H9 (cell line): Measurements from ENCODE around the gene ZCWPW1. TPM values are rescaled to one million over a fixed set of nuclear protein-coding genes. Genes with fewer than 3 reads are reported as not detected.

Source experiments
- DNase-seq: peaks from one replicate; pipeline ENCODE4 v3.0.0-alpha.2; 2017
- H2AFZ ChIP-seq: one replicate; pipeline ENCODE4 v1.6.1; 2013; ENCODE audit warnings: mild to moderate bottlenecking, low read length, control low read depth, moderate library complexity
- H2AK5ac ChIP-seq: 2 replicates; pipeline ENCODE4 v1.6.1; 2013; ENCODE audit warnings: low read length, control low read depth, mixed read lengths; ENCODE audit not compliant: insufficient read length
- H2BK120ac ChIP-seq: one replicate; pipeline ENCODE4 v1.6.1; 2013; ENCODE audit warnings: low read depth, mild to moderate bottlenecking, low read length, control low read depth, inconsistent platforms; ENCODE audit not compliant: poor library complexity, severe bottlenecking
- H2BK12ac ChIP-seq: 2 replicates; pipeline ENCODE4 v1.6.1; 2013; ENCODE audit warnings: low read length, control low read depth, mixed read lengths, low read depth; ENCODE audit not compliant: insufficient read length
- H2BK15ac ChIP-seq: 2 replicates; pipeline ENCODE4 v1.6.1; 2013; ENCODE audit warnings: low read depth, low read length, control low read depth
- H2BK20ac ChIP-seq: one replicate; pipeline ENCODE4 v1.6.1; 2013; ENCODE audit warnings: low read depth, mild to moderate bottlenecking, low read length, control low read depth, inconsistent platforms; ENCODE audit not compliant: poor library complexity, severe bottlenecking
- H2BK5ac ChIP-seq: 2 replicates; pipeline ENCODE4 v1.6.1; 2013; ENCODE audit warnings: low read length, control low read depth, mixed read lengths; ENCODE audit not compliant: insufficient read length
- H3K14ac ChIP-seq: 2 replicates; pipeline ENCODE4 v1.6.1; 2013; ENCODE audit warnings: low read length, control low read depth; ENCODE audit not compliant: insufficient read depth
- H3K18ac ChIP-seq: 2 replicates; pipeline ENCODE4 v1.6.1; 2013; ENCODE audit warnings: low read depth, mild to moderate bottlenecking, mixed read lengths, low read length, control low read depth; ENCODE audit not compliant: insufficient read length
- H3K23ac ChIP-seq: 2 replicates; pipeline ENCODE4 v1.6.1; 2013; ENCODE audit warnings: low read length, control low read depth, mixed read lengths, low read depth; ENCODE audit not compliant: insufficient read length
- H3K23me2 ChIP-seq: 2 replicates; pipeline ENCODE4 v1.6.1; 2013; ENCODE audit warnings: low read depth, mild to moderate bottlenecking, mixed read lengths, low read length, control low read depth; ENCODE audit not compliant: insufficient read length, poor library complexity, severe bottlenecking
- H3K27ac ChIP-seq: 2 replicates; pipeline ENCODE4 v1.5.1; 2013; ENCODE audit warnings: low read length, control low read depth, mixed read lengths, low read depth; ENCODE audit not compliant: insufficient read length
- H3K27me3 ChIP-seq: 2 replicates; pipeline ENCODE4 v1.6.1; 2013; ENCODE audit warnings: low read length, control low read depth, inconsistent platforms; ENCODE audit not compliant: insufficient read depth
- H3K4ac ChIP-seq: 2 replicates; pipeline ENCODE4 v1.6.1; 2013; ENCODE audit warnings: low read depth, mild to moderate bottlenecking, control low read depth, inconsistent platforms, low read length, moderate library complexity
- H3K4me1 ChIP-seq: 2 replicates; pipeline ENCODE4 v1.6.1; 2013; ENCODE audit warnings: low read length, control low read depth, inconsistent platforms; ENCODE audit not compliant: insufficient read depth
- H3K4me2 ChIP-seq: 2 replicates; pipeline ENCODE4 v1.6.1; 2013; ENCODE audit warnings: low read length, control low read depth, mixed read lengths; ENCODE audit not compliant: insufficient read length, insufficient read depth
- H3K56ac ChIP-seq: 2 replicates; pipeline ENCODE4 v1.6.1; 2013; ENCODE audit warnings: low read depth, mild to moderate bottlenecking, mixed read lengths, low read length, control low read depth; ENCODE audit not compliant: insufficient read length
- H3K79me1 ChIP-seq: 2 replicates; pipeline ENCODE4 v1.6.1; 2013; ENCODE audit warnings: low read depth, mild to moderate bottlenecking, moderate library complexity, low read length, control low read depth, inconsistent platforms; ENCODE audit not compliant: insufficient read depth, poor library complexity, severe bottlenecking
- H3K79me2 ChIP-seq: 2 replicates; pipeline ENCODE4 v1.6.1; 2013; ENCODE audit warnings: low read length, control low read depth, inconsistent platforms; ENCODE audit not compliant: insufficient read depth
- H3K9ac ChIP-seq: 2 replicates; pipeline ENCODE4 v1.6.1; 2013; ENCODE audit warnings: low read length, control low read depth, mixed read lengths; ENCODE audit not compliant: insufficient read length; ENCODE audit errors: extremely low read depth
- H3K9me3 ChIP-seq: one replicate; pipeline ENCODE4 v1.6.1; 2013; ENCODE audit warnings: low read depth, low read length, inconsistent platforms; ENCODE audit not compliant: control insufficient read depth
- H3T11ph ChIP-seq: one replicate; pipeline ENCODE4 v1.6.1; 2013; ENCODE audit warnings: mild to moderate bottlenecking, low read length, control low read depth, inconsistent platforms
- H4K20me1 ChIP-seq: one replicate; pipeline ENCODE4 v1.6.1; 2013; ENCODE audit not compliant: control insufficient read depth, insufficient read length, insufficient read depth
- H4K5ac ChIP-seq: 2 replicates; pipeline ENCODE4 v1.6.1; 2013; ENCODE audit warnings: low read depth, mild to moderate bottlenecking, mixed read lengths, low read length, control low read depth; ENCODE audit not compliant: insufficient read length
- H4K8ac ChIP-seq: replicated peaks from 2 replicates; pipeline ENCODE4 v1.6.1; 2013; ENCODE audit warnings: low read length, control low read depth, mixed read lengths, low read depth; ENCODE audit not compliant: insufficient read length
- H4K91ac ChIP-seq: 2 replicates; pipeline ENCODE4 v1.6.1; 2013; ENCODE audit warnings: low read depth, mild to moderate bottlenecking, moderate library complexity, mixed read lengths, low read length, control low read depth; ENCODE audit not compliant: insufficient read length
- H3K27ac Mint-ChIP-seq, 3 experiments: 2 replicates in 2 of 3; 3 replicates in 1 of 3; pipeline ENCODE4 v1.8.0; 2020 to 2021; ENCODE audit warnings: mixed read lengths in 3 of 3, mild to moderate bottlenecking in 1 of 3, moderate library complexity in 1 of 3
- H3K27me3 Mint-ChIP-seq: 2 replicates; pipeline ENCODE4 v1.8.0; 2021; ENCODE audit warnings: low read depth, mild to moderate bottlenecking, moderate library complexity, mixed read lengths
- H3K36me3 Mint-ChIP-seq, 3 experiments: 2 replicates in 2 of 3; 3 replicates in 1 of 3; pipeline ENCODE4 v1.8.0; 2020 to 2021; ENCODE audit warnings: low read depth in 3 of 3, mixed read lengths in 3 of 3; ENCODE audit not compliant: insufficient read depth in 1 of 3
- H3K4me1 Mint-ChIP-seq, 2 experiments: 2 replicates each; pipeline ENCODE4 v1.8.0; 2020; ENCODE audit warnings: mixed read lengths in 2 of 2
- H3K4me3 Mint-ChIP-seq, 2 experiments: 2 replicates in 1 of 2; 3 replicates in 1 of 2; pipeline ENCODE4 v1.8.0; 2020 to 2021; ENCODE audit warnings: mild to moderate bottlenecking in 2 of 2, mixed read lengths in 2 of 2, moderate library complexity in 1 of 2
- H3K9me3 Mint-ChIP-seq, 2 experiments: 2 replicates in 1 of 2; 3 replicates in 1 of 2; pipeline ENCODE4 v1.8.0; 2020; ENCODE audit warnings: mild to moderate bottlenecking in 2 of 2, mixed read lengths in 2 of 2, moderate library complexity in 1 of 2
- CTCF ChIP-seq: fragments of 200-600 bp; sonication (generic); conservative IDR thresholded peaks from 3 replicates; pipeline ENCODE4 v1.8.0; 2021; ENCODE audit warnings: antibody characterized with exemption, mild to moderate bottlenecking
- WGBS: extraction: QIAGEN DNeasy Blood & Tissue Kit; methylation state at CpG from one replicate; pipeline ENCODE4 v1.1.7; 2013; ENCODE audit warnings: missing lambda C conversion rate, low lambda C conversion rate, mixed read lengths; ENCODE audit not compliant: insufficient read length; ENCODE audit errors: extremely low coverage; 5-methylcytosine and 5-hydroxymethylcytosine counted together
- total RNA-seq: library from RNA; stranded (reverse); gene quantifications from 2 replicates; pipeline ENCODE4 v1.2.1, GENCODE V29; 2021

Gene ZCWPW1
- total RNA-seq, 1 experiment from 2014 or later, result 1.1 TPM

GRCh38 chr7:100418930-100419659, 9.4 kb downstream of the ZCWPW1 start:
- no peaks in the 10 kb centered on the region; the same call in none of the 2 replicates for H3K27me3 Mint-ChIP-seq
- H4K5ac ChIP-seq, result no peak overlapping the region
- H3K18ac ChIP-seq, result no peak overlapping the region
- no peak overlapping the region for H3K4me2 ChIP-seq
- no peak overlapping the region for H2BK20ac ChIP-seq
- H3K14ac ChIP-seq, result no peak overlapping the region
- H3K27ac Mint-ChIP-seq, result peak overlapping the region in 1 of 3 experiments; percentile 13; a peak in 2 of 7 replicates
- no peak overlapping the region for H2BK120ac ChIP-seq
- no peak overlapping the region for H3T11ph ChIP-seq
- no peaks in the 10 kb centered on the region for H3K36me3 Mint-ChIP-seq
- no peak overlapping the region for H3K56ac ChIP-seq
- no peaks in the 10 kb centered on the region for H3K27me3 ChIP-seq
- H4K20me1 ChIP-seq, result no peaks in the 10 kb centered on the region
- WGBS, result no CpG with 5 or more reads among the region's 1 CpG
- no peaks in the 10 kb centered on the region for H3K4me1 Mint-ChIP-seq
- no peaks in the 10 kb centered on the region for H3K9me3 Mint-ChIP-seq
- no peak; the same call in 2 of the 3 replicates for TF ChIP-seq CTCF
- H3K9me3 ChIP-seq, result no peaks in the 10 kb centered on the region
- no peak overlapping the region for H3K9ac ChIP-seq
- no peaks in the 10 kb centered on the region for H3K79me2 ChIP-seq
- H2BK5ac ChIP-seq, result no peak overlapping the region
- H2BK15ac ChIP-seq, result no peak overlapping the region
- H3K4me3 Mint-ChIP-seq, result no peak overlapping the region
- no peak overlapping the region for H2AK5ac ChIP-seq
- no peak overlapping the region for H4K91ac ChIP-seq
- H4K8ac ChIP-seq, result no peak overlapping the region
- DNase-seq, result no peak
- no peak overlapping the region for H3K27ac ChIP-seq
- H3K23ac ChIP-seq, result no peak overlapping the region
- no peaks in the 10 kb centered on the region for H3K79me1 ChIP-seq
- no peak overlapping the region for H2AFZ ChIP-seq
- no peak overlapping the region for H3K4ac ChIP-seq
- H2BK12ac ChIP-seq, result no peak overlapping the region
- no peaks in the 10 kb centered on the region for H3K4me1 ChIP-seq
- H3K23me2 ChIP-seq, result no peaks in the 10 kb centered on the region
